Measurements from ENCODE around the gene CORO2B.
"Not testable (repeated sequence)": the region's sequence is repeated elsewhere in the genome, so short reads cannot be mapped to it uniquely, and the experiment has no call there.

Gene CORO2B

DNA sequence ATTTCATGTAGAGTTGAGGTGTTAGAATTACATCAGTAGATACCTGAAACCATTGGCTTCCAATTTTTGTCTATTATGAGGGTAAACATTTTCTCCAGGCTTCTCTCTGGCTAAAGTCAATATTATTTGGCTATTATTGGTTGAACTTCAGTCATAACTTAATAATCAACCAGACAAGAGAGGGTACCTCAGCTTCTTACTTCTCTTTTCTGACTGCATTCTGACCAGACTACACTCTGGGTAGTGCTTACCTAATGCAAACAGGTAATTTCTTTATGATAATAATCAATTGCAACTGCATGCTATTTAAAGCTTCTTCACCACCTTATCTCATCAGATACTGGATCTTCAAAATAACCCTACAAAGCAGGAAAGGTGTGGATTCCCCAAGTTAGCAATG, 156.8 kb downstream of the CORO2B start:
- Histone ChIP-seq H3K27me3 (ENCODE audit: insufficient read depth, low read length) (no peaks in the 10 kb centered on the region), H3K27ac (ENCODE audit: low read length) (no peak overlapping the region), H3K9ac (ENCODE audit: low read depth, low read length) (no peak overlapping the region), H3K4me3 (ENCODE audit: low read length) (no peak overlapping the region), H3K4me1 (ENCODE audit: insufficient read depth, low read length) (no peaks in the 10 kb centered on the region), H3K36me3 (ENCODE audit: insufficient read depth, low read depth, low read length) (no peaks in the 10 kb centered on the region), H3K9me3 (ENCODE audit: insufficient read depth, low read depth, low read length) (no peaks in the 10 kb centered on the region)

DNA sequence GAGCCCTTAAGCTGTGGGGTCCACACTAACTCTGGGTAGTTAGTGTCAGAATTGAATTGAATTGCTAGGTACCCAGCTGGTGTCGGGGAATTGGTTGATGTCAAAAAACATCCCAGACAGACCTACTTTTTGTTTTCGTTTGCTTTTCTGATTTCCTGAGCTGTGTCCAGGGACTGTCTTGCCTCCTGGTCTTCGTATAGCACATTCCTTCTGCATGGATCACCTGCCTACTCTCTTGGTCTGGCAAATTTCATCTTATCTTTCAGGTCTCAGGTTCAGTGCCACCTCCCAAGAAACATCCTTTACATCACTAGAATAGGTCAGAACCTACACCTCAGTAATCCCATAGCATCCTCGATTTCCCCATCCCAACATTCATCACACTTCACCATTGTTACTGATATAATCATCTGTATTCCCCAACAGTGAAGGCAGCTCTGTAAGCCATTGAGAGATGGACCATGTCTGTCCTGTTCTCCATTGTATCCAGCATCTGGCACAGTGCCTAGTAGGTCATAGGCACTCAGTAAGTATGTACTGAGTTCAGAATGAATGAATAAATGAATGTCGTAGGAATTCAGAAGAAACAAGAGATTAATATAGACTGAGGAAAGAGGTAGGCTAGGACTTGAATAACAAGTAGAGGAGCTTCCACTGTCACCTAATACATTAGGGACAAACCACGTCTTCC, 160.7 kb downstream of the CORO2B start:
- H3K9me3 ChIP-seq (ENCODE audit: insufficient read depth, low read depth, low read length) = no peaks in the 10 kb centered on the region
- no peak overlapping the region for H3K9ac ChIP-seq (ENCODE audit: low read depth, low read length)
- H3K4me1 ChIP-seq (ENCODE audit: insufficient read depth, low read length) = no peaks in the 10 kb centered on the region
- no peak overlapping the region for H3K27ac ChIP-seq (ENCODE audit: low read length)
- H3K4me3 ChIP-seq (ENCODE audit: low read length) = no peak overlapping the region
- no peaks in the 10 kb centered on the region for H3K27me3 ChIP-seq (ENCODE audit: insufficient read depth, low read length)
- H3K36me3 ChIP-seq (ENCODE audit: insufficient read depth, low read depth, low read length) = no peaks in the 10 kb centered on the region

DNA sequence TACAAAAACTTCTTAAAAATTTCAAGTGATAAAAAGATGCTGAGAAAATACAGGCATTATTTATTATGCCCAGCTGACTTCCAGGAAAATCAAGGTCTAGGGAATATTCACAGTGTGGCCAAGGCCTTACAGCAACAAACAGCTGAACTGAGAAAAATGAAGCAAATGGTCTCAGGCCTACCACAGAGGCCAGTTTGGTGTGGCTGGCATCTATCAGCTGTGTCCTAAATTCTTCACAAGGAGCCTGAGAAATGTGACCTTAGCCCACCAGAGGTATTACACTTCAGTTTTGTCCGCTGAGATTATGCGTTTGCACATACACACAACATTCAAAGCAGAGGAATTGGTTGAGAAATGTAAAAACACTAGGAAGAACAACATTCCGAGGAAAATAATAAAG, 164.5 kb downstream of the CORO2B start:
- Histone ChIP-seq H3K4me3 (ENCODE audit: low read length) (no peak overlapping the region), H3K27ac (ENCODE audit: low read length) (no peak overlapping the region), H3K9ac (ENCODE audit: low read depth, low read length) (no peak overlapping the region), H3K36me3 (ENCODE audit: insufficient read depth, low read depth, low read length) (no peaks in the 10 kb centered on the region), H3K4me1 (ENCODE audit: insufficient read depth, low read length) (no peaks in the 10 kb centered on the region), H3K9me3 (ENCODE audit: insufficient read depth, low read depth, low read length) (no peaks in the 10 kb centered on the region), H3K27me3 (ENCODE audit: insufficient read depth, low read length) (no peaks in the 10 kb centered on the region)

DNA sequence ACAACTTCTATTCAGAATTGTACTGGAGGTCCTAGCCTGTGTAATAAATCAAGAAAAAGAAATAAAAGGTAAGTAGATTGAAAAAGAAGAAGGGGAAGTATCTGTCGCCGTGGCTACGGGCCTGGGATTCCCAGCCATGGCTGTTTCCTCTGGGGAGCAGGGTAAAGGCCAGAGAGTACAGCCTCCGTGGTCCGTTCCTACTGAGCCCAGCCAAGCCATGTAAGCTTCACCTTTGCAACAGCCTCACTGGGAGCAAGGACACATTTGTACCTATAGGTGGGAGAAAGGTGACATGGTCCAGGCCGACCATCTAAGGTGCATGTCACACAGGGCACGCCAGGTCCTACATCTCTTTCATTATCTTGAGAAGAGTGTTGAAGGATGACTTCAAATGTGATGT, 170.6 kb downstream of the CORO2B start:
- H3K9me3 ChIP-seq (ENCODE audit: insufficient read depth, low read depth, low read length) = no peaks in the 10 kb centered on the region
- no peak overlapping the region for H3K4me3 ChIP-seq (ENCODE audit: low read length)
- H3K27ac ChIP-seq (ENCODE audit: low read length) = no peak overlapping the region
- H3K27me3 ChIP-seq (ENCODE audit: insufficient read depth, low read length) = no peaks in the 10 kb centered on the region
- no peaks in the 10 kb centered on the region for H3K36me3 ChIP-seq (ENCODE audit: insufficient read depth, low read depth, low read length)
- H3K9ac ChIP-seq (ENCODE audit: low read depth, low read length) = no peak overlapping the region
- no peaks in the 10 kb centered on the region for H3K4me1 ChIP-seq (ENCODE audit: insufficient read depth, low read length)

DNA sequence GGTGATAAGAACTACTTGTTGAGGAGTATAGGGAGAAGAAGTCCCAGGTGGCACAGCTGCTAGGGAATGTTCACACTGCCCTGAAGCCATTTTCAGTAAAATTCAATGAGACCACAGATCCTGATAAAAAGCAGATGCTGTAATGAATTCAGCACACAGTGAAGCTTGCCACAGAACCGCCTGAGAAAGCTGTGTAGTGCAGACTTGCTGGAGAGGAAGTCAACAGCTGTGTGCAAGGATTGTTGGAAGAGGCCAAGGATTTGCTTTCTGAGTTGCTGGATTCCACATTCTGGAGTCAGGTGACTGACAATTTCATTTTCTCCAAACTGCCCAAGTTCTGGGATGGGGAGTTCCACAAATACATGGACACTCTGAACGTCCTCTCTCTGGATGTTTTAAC, 171.0 kb downstream of the CORO2B start:
- Histone ChIP-seq H3K36me3 (ENCODE audit: insufficient read depth, low read depth, low read length) (no peaks in the 10 kb centered on the region), H3K4me3 (ENCODE audit: low read length) (no peak overlapping the region), H3K27ac (ENCODE audit: low read length) (no peak overlapping the region), H3K9me3 (ENCODE audit: insufficient read depth, low read depth, low read length) (no peaks in the 10 kb centered on the region), H3K9ac (ENCODE audit: low read depth, low read length) (no peak overlapping the region), H3K27me3 (ENCODE audit: insufficient read depth, low read length) (no peaks in the 10 kb centered on the region), H3K4me1 (ENCODE audit: insufficient read depth, low read length) (no peaks in the 10 kb centered on the region)

DNA sequence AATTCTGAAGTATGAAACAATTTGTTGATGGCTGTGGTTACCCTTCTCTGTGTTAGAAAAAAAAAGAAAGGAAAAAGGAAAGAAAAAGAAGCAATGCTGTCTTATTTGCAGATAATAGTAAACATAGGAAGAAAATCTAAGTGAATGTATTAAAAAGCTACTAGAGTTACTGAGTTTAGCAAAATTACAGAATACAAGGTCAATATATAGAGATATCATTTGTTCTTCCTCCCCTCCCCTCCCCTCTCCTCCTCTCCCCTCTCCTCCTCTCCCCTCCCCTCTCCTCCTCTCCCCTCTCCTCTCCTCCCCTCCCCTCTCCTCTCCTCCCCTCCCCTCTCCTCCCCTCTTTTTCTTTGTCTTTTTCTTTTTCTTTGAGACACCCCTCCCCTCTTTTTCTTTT, 172.8 kb downstream of the CORO2B start:
- no peaks in the 10 kb centered on the region for H3K36me3 ChIP-seq (ENCODE audit: insufficient read depth, low read depth, low read length)
- H3K27ac ChIP-seq (ENCODE audit: low read length) = no peak overlapping the region
- no peaks in the 10 kb centered on the region for H3K4me1 ChIP-seq (ENCODE audit: insufficient read depth, low read length)
- no peak overlapping the region for H3K4me3 ChIP-seq (ENCODE audit: low read length)
- no peaks in the 10 kb centered on the region for H3K27me3 ChIP-seq (ENCODE audit: insufficient read depth, low read length)
- no peak overlapping the region for H3K9ac ChIP-seq (ENCODE audit: low read depth, low read length)
- no peaks in the 10 kb centered on the region for H3K9me3 ChIP-seq (ENCODE audit: insufficient read depth, low read depth, low read length)

DNA sequence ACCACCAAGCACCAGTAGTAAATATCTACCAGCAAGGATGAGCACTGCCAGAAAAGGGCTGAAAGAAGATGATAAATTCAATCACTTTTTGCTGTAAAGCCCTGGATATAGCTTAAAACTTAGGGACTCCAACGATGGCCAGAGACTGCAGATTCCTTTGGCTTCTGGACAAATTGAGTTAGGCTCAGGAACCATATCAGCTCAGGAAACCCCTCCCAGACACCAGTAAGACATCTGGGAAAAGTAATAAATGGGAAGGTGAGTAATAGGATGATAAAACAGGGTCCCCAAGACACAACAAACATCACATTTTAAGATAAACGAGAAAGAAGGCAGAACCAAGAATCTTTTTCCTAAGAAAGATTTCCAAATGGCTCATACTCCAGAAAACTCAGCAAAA, 176.9 kb downstream of the CORO2B start:
- Histone ChIP-seq H3K27ac (ENCODE audit: low read length) (no peak overlapping the region), H3K4me1 (ENCODE audit: insufficient read depth, low read length) (no peaks in the 10 kb centered on the region), H3K9ac (ENCODE audit: low read depth, low read length) (no peak overlapping the region), H3K9me3 (ENCODE audit: insufficient read depth, low read depth, low read length) (no peaks in the 10 kb centered on the region), H3K4me3 (ENCODE audit: low read length) (no peak overlapping the region), H3K36me3 (ENCODE audit: insufficient read depth, low read depth, low read length) (no peaks in the 10 kb centered on the region), H3K27me3 (ENCODE audit: insufficient read depth, low read length) (no peaks in the 10 kb centered on the region)

DNA sequence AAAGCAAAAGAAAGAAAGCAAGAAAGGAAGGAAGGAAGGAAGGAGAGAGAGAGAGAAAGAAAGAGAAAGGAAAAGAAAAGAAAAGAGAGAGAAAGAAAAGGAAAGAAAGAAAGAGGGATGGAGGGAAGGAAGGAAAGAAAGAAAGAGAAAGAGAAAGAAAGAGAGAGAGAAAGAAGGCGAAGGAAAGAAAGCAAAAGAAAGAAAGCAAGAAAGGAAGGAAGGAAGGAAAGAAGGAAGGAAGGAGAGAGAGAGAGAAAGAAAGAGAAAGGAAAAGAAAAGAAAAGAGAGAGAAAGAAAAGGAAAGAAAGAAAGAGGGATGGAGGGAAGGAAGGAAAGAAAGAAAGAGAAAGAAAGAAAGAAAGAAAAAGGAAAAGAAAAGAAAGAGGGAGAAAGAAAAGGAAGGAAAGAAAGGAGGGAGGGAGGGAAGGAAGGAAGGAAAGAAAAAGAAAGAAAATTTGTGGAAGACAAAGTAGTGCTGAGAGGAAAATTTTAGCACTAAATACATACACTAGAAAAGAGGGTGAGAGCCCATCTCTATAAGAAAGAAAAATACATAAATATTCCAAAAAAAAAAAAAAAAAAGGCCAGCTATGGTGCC, 181.3 kb downstream of the CORO2B start:
- H3K27ac ChIP-seq (ENCODE audit: low read length); H3K9ac ChIP-seq (ENCODE audit: low read depth, low read length); H3K4me3 ChIP-seq (ENCODE audit: low read length); H3K9me3 ChIP-seq (ENCODE audit: insufficient read depth, low read depth, low read length); H3K36me3 ChIP-seq (ENCODE audit: insufficient read depth, low read depth, low read length); H3K4me1 ChIP-seq (ENCODE audit: insufficient read depth, low read length); H3K27me3 ChIP-seq (ENCODE audit: insufficient read depth, low read length): not testable (repeated sequence)

DNA sequence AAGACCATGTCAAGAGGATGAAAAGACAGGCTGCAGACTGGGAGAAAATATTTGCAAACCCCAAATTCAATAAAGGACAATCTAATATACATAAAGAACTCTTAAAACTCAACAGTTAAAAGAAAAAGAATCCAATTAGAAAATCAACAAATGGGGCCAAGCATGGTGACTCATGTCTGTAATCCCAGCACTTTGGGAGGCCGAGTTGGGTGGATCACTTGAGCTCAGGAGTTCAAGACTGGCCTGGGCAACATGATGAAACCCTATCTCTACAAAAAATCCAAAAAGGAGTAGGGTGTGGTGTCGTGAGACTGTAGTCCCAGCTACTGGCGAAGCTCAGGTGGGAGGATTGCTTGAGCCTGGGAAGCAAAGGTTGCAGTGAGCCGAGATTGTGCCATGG, 184.3 kb downstream of the CORO2B start:
- Histone ChIP-seq H3K9ac (ENCODE audit: low read depth, low read length) (no peak overlapping the region), H3K27me3 (ENCODE audit: insufficient read depth, low read length) (no peaks in the 10 kb centered on the region), H3K9me3 (ENCODE audit: insufficient read depth, low read depth, low read length) (no peaks in the 10 kb centered on the region), H3K36me3 (ENCODE audit: insufficient read depth, low read depth, low read length) (no peaks in the 10 kb centered on the region), H3K27ac (ENCODE audit: low read length) (no peak overlapping the region), H3K4me3 (ENCODE audit: low read length) (no peak overlapping the region), H3K4me1 (ENCODE audit: insufficient read depth, low read length) (no peaks in the 10 kb centered on the region)

DNA sequence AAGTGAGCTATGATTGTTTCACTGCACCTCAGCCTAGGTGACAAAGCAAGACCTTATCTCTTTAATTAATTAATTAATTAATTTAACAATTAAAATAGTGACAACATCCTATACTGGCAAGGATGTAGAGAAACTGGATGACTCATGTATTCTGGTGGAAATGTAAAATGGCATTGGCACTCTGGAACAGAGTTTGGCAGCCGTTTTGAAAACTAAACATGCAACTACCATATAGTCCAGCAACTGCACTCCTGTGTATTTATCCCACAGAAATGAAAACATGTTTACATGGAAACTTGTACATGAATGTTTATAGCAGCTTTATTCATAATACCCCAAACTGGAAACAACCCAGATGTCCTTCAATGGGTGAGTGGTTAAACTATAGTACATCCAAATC, 185.3 kb downstream of the CORO2B start:
- Histone ChIP-seq H3K4me1 (ENCODE audit: insufficient read depth, low read length) (no peaks in the 10 kb centered on the region), H3K4me3 (ENCODE audit: low read length) (no peak overlapping the region), H3K27ac (ENCODE audit: low read length) (no peak overlapping the region), H3K36me3 (ENCODE audit: insufficient read depth, low read depth, low read length) (no peaks in the 10 kb centered on the region), H3K9ac (ENCODE audit: low read depth, low read length) (no peak overlapping the region), H3K27me3 (ENCODE audit: insufficient read depth, low read length) (no peaks in the 10 kb centered on the region), H3K9me3 (ENCODE audit: insufficient read depth, low read depth, low read length) (no peaks in the 10 kb centered on the region)

DNA sequence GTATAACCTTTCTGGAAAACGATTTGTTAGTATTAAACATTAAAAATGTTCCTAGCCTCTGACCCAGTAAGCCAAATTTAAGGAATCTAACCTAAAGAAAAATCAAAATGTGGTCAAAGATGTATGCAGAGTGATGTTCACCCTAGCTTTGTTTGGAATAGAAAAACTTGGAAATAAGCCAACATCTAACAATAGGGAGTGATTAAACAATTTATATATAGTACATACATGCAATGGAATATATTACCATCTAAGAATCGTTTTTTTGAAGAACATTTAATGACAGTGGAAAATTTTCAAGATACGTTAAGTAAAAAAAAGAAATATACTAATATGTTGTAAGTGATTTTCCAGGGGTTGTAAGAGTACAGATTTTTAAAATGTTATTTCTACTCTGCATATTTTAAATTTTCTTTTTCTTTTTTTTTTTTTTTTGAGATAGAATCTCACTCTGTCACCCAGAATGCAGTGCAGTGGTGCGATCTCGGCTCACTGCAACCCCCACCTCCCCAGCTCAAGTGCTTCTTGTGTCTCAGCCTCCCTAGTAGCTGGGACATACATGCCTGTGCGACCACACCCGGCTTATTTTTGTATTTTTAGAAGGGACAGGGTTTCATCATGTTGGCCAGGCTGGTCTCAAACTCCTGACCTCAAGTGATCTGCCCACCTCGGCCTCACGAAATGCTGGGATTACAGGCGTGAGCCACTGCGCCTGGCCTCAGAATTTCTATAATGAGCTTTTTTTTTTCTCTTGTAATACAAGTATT, 187.0 kb downstream of the CORO2B start:
- Histone ChIP-seq H3K27me3 (ENCODE audit: insufficient read depth, low read length) (no peaks in the 10 kb centered on the region), H3K9ac (ENCODE audit: low read depth, low read length) (no peak overlapping the region), H3K36me3 (ENCODE audit: insufficient read depth, low read depth, low read length) (no peaks in the 10 kb centered on the region), H3K9me3 (ENCODE audit: insufficient read depth, low read depth, low read length) (no peaks in the 10 kb centered on the region), H3K4me3 (ENCODE audit: low read length) (no peak overlapping the region), H3K27ac (ENCODE audit: low read length) (no peak overlapping the region), H3K4me1 (ENCODE audit: insufficient read depth, low read length) (no peaks in the 10 kb centered on the region)

DNA sequence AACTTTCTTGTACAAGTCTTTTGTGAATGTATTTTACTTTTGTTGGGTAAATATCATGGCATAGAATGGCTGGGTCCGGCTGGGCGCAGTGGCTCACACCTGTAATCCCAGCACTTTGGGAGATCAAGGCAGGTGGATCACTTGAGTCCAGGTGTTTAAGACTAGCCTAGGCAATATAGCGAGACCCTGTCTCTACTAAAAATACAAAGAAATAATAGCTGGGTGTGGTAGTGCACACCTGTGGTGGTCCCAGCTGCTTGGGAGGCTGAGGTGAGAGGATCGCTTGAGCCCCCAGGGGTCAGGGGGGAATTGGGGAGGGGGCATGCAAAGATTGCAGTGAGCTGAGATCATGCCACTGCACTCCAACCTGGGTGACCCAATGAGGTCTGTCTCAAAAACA, 189.0 kb downstream of the CORO2B start:
- Histone ChIP-seq H3K9ac (ENCODE audit: low read depth, low read length) (no peak overlapping the region), H3K27me3 (ENCODE audit: insufficient read depth, low read length) (no peaks in the 10 kb centered on the region), H3K36me3 (ENCODE audit: insufficient read depth, low read depth, low read length) (no peaks in the 10 kb centered on the region), H3K4me1 (ENCODE audit: insufficient read depth, low read length) (no peaks in the 10 kb centered on the region), H3K4me3 (ENCODE audit: low read length) (no peak overlapping the region), H3K9me3 (ENCODE audit: insufficient read depth, low read depth, low read length) (no peaks in the 10 kb centered on the region), H3K27ac (ENCODE audit: low read length) (no peak overlapping the region)

Data from iPS-20b (cell line).